DMS153 treated with DMSO at 0.1 percent for 48 hours (cell line): ENCODE measurements around the gene PIK3CG.

Experiments used
- DNase-seq: peaks from one replicate; lab custom pipeline; 2025; ENCODE audit not compliant: unreplicated experiment; lab: John Stamatoyannopoulos, UW

PIK3CG gene

GRCh38 chr7:106858618-106859532 is 6.2 kb upstream of the PIK3CG start:
- DNase-seq, result no peak

- no peak for DNase-seq
These were observed 2.6 kb upstream of the PIK3CG start for GRCh38 chr7:106862317-106863089.

DNA sequence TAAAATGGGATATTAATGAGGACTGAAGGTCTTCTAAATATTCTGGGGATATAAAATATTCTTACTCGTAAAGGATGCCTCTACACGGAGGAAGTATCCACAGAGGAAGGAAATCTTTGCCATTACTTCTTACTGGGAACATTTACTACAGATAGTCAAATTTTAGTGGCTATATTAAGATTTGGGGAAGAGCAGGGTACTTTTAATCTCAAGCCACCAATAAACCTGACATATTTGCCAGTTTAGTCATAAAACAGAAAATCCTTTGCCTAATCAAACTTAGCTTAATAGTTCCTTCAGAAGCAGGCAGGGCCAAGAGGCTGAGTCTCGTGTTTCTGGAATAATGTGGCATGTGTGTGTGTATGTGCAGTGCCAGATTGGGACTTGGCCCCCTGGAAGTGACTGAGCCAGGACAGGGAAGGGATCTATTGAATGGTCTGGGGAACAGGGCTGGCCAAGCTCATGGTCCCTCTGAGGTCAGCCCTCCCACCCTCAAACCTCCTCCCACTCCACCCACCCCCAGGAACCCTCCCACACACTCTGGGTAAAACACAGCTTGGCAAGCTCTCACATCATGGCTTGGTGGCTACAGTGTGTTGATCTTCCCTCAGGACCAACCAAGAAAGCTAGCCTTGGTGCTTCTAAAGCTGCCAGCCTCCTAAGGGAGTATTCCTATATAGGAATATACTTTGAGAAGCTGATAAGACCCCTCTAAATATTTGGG is 1.6 kb upstream of the PIK3CG start:
- DNase-seq, result no peak

DNA sequence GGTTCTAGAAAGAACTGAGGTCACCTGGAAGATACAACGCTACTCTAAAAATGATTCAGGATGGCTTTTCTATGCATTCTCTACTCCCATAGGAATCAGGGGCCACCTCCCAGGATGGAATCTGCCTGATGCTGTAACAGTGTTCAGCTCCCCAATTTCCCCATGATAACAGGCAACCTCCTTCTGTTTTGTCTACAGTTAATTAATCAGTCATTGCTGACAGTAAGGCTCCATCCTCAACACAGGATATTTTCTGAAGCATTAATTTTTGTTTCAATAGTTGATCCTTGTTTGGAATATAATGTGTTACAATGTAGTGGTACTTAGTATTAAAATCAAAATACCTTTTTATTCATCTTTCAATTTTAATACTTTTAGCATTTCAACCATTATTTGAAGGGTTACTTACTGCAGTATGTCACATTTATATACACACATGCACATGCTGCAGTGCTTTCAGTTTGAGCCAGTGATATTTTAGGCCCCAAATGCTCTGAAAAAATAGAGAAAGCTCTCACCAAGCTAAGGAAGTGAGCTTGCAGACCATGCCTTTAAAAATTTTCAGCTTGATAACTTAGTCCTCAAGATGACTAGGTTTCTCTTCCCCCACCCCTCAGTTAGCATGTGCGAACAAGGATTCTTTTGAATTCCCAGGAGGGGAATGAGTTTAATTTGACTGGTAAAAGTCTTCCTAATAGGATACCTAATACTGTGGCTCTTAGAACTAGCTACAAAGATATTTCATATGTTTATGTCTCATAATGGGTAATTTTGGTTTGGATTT is 592 bp upstream of the PIK3CG start:
- no peak for DNase-seq

GRCh38 chr7:106866298-106867281 is 1.5 kb downstream of the PIK3CG start:
- no peak for DNase-seq

DNA sequence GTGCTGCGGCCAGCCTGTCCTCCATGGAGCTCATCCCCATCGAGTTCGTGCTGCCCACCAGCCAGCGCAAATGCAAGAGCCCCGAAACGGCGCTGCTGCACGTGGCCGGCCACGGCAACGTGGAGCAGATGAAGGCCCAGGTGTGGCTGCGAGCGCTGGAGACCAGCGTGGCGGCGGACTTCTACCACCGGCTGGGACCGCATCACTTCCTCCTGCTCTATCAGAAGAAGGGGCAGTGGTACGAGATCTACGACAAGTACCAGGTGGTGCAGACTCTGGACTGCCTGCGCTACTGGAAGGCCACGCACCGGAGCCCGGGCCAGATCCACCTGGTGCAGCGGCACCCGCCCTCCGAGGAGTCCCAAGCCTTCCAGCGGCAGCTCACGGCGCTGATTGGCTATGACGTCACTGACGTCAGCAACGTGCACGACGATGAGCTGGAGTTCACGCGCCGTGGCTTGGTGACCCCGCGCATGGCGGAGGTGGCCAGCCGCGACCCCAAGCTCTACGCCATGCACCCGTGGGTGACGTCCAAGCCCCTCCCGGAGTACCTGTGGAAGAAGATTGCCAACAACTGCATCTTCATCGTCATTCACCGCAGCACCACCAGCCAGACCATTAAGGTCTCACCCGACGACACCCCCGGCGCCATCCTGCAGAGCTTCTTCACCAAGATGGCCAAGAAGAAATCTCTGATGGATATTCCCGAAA is 2.7 kb downstream of the PIK3CG start:
- no peak for DNase-seq

DNA sequence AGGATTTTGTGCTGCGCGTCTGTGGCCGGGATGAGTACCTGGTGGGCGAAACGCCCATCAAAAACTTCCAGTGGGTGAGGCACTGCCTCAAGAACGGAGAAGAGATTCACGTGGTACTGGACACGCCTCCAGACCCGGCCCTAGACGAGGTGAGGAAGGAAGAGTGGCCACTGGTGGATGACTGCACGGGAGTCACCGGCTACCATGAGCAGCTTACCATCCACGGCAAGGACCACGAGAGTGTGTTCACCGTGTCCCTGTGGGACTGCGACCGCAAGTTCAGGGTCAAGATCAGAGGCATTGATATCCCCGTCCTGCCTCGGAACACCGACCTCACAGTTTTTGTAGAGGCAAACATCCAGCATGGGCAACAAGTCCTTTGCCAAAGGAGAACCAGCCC is 3.3 kb downstream of the PIK3CG start:
- DNase-seq, result no peak

GRCh38 chr7:106869954-106870353 is 4.9 kb downstream of the PIK3CG start:
- DNase-seq, result no peak

DNA sequence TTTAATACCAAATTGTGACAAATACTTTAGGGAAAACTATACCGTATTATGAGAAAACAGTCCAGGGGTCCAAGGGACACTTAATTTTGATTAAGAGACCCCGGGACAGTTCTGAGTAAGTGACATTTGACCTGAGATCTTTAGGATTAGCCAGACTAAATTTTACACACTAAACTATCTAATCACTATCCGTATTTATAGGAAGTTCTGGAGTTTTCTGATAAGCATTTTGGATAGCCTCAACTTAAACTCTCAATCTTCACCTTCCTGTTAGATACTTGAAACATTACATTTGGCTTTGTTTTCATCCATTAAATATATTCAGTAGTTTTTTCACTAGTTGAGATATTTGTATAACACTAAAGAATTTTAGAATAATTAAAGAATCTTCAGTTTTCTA is 5.4 kb downstream of the PIK3CG start:
- no peak for DNase-seq

GRCh38 chr7:106870983-106871410 is 5.9 kb downstream of the PIK3CG start:
- no peak for DNase-seq

- DNase-seq, result no peak
These were observed 6.9 kb downstream of the PIK3CG start for GRCh38 chr7:106871793-106872571.

GRCh38 chr7:106872763-106873162 is 7.7 kb downstream of the PIK3CG start:
- DNase-seq, result no peak

DNA sequence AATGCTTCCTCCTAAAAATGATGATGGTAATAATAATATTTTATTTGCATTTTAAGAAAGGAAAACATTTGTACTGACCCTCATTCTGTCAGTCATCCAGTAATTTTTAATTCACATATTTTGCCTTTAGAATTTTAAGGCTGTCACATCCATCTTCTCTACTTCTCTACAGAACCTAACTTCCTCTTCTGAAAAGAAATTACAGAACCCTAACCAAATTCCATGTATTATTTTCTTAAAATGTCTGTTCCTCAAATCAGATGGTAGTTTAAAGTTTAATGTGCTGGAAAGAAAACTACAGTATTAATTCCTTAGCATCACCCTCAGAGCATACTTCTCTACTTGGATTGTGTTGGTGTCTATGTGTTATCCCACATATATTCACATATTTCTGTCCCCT is 9.0 kb downstream of the PIK3CG start:
- DNase-seq, result no peak

DNA sequence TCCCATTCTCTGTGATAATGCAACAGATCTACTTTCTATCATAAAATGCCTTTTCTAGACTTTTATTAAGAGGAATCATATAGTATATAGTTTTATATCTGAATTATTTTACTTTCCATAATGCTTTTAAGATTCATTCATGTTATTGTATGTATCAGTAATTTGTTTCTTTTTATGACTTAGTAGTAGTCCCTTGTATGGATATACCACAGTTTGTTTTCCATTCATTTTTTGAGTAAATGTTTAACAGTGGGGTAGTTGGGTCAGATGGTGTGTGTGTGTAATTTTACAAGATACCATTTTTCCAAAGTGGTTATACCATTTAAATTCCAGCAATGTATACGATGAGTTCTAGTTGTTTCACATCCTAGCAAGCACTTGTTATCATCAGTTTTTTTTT is 10.4 kb downstream of the PIK3CG start:
- no peak for DNase-seq

DNA sequence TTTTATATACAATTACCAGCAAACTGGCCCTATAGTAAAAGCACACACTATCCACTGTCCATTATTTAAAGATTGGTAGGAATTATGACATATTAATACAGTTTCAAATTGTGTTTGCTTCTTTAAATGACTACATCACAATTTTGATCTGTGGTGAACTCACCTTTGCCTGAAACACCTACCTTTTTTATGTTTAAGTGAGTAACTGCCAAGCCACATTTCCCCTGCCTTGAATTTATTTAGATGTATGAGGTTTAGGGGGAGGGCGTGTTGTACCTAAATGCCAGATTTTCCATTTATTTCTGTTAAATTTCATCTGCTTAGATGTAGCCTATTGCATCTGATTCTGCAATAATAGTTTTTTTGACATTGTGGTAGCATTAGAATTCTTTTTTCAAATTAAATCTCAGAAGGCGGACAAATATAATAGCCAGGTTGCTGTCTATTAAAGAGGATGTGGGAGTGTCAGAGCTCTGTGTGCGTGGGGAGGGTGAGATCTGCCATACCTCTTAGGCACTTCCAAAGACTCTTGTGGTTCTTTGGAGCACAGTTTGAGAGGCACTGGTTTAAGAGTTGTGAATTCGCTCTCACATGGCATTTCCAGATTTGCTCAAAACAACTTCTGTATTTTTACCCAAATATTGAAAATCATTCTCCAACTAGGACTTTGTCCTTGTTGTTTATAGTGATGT is 13.8 kb downstream of the PIK3CG start:
- no peak for DNase-seq

DNA sequence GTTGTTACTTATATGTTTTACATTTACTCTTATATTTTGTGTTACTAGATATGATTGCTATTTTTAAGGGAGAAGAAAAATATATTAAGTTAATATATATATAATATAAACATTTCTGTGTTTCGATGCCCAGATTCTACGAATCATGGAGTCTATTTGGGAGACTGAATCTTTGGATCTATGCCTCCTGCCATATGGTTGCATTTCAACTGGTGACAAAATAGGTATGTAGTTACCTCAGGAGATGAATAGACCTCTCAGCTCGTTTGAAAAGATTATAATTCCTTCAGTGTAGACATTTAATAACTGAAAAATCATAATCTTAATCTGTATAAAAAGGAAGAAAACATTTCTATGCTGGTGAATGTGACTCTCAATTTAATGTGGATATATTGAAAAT is 16.9 kb downstream of the PIK3CG start:
- no peak for DNase-seq

GRCh38 chr7:106883456-106884026 is 18.5 kb downstream of the PIK3CG start:
- DNase-seq, result no peak
